HEK293T (cell line): ENCODE data around the gene BORCS5.

ENCODE experiments used
- ARNT ChIP-seq: fragments of 450-650 bp; IDR thresholded peaks from 2 replicates; pipeline ENCODE4 v1.6.1; 2017; ENCODE audit warnings: mild to moderate bottlenecking
- BHLHE40 ChIP-seq: fragments of 450-650 bp; IDR thresholded peaks from 2 replicates; pipeline ENCODE4 v1.6.1; 2016; ENCODE audit warnings: mild to moderate bottlenecking, moderate library complexity, borderline replicate concordance
- ELF4 ChIP-seq: fragments of 450-650 bp; IDR thresholded peaks from 2 replicates; pipeline ENCODE4 v1.6.1; 2017; ENCODE audit warnings: antibody characterized with exemption
- FOXA1 ChIP-seq: fragments of 450-650 bp; IDR thresholded peaks from 2 replicates; pipeline ENCODE4 v1.6.1; 2016; ENCODE audit warnings: mild to moderate bottlenecking
- FOXK2 ChIP-seq: fragments of 450-650 bp; IDR thresholded peaks from 2 replicates; pipeline ENCODE4 v1.6.1; 2016; ENCODE audit warnings: mild to moderate bottlenecking
- FOXM1 ChIP-seq: fragments of 450-650 bp; IDR thresholded peaks from 2 replicates; pipeline ENCODE4 v1.6.1; 2017; ENCODE audit warnings: mild to moderate bottlenecking, borderline replicate concordance
- L3MBTL2 ChIP-seq: fragments of 450-650 bp; conservative IDR thresholded peaks from 2 replicates; pipeline ENCODE4 v1.6.1; 2016; ENCODE audit warnings: mild to moderate bottlenecking
- LEF1 ChIP-seq: fragments of 450-650 bp; IDR thresholded peaks from 2 replicates; pipeline ENCODE4 v1.6.1; 2017; ENCODE audit warnings: mild to moderate bottlenecking, borderline replicate concordance
- PKNOX1 ChIP-seq: fragments of 450-650 bp; IDR thresholded peaks from 2 replicates; pipeline ENCODE4 v1.6.1; 2016
- SP1 ChIP-seq: fragments of 450-650 bp; IDR thresholded peaks from 2 replicates; pipeline ENCODE4 v1.6.1; 2017
- SUZ12 ChIP-seq: fragments of 450-650 bp; IDR thresholded peaks from 2 replicates; pipeline ENCODE4 v1.6.1; 2016; ENCODE audit warnings: mild to moderate bottlenecking
- TARDBP ChIP-seq: fragments of 450-650 bp; IDR thresholded peaks from 2 replicates; pipeline ENCODE4 v1.6.1; 2016
- ZNF384 ChIP-seq: fragments of 450-650 bp; IDR thresholded peaks from 2 replicates; pipeline ENCODE4 v1.6.1; 2016

GRCh38 chr12:12518464-12518845 lies 161.6 kb downstream of the BORCS5 start:
- no peak for TF ChIP-seq ZNF384
- no peak for TF ChIP-seq TARDBP
- TF ChIP-seq SP1 = no peak
- no peak for TF ChIP-seq FOXA1
- TF ChIP-seq ARNT = no peak
- no peak for TF ChIP-seq FOXM1
- no peak for TF ChIP-seq LEF1
- TF ChIP-seq FOXK2 = no peak
- no peak for TF ChIP-seq ELF4
- TF ChIP-seq PKNOX1 = no peak
- no peak for TF ChIP-seq SUZ12
- TF ChIP-seq BHLHE40 = no peak
- no peak for TF ChIP-seq L3MBTL2
